Measurements from ENCODE around the gene GNPAT.

The GNPAT gene

GRCh38 chr1:231241750-231242149 is 738 bp downstream of the GNPAT start:
- peaks cover 39% of the 10 kb centered on the region for H3K4me1 Mint-ChIP-seq
- TF ChIP-seq, protein P1, sequence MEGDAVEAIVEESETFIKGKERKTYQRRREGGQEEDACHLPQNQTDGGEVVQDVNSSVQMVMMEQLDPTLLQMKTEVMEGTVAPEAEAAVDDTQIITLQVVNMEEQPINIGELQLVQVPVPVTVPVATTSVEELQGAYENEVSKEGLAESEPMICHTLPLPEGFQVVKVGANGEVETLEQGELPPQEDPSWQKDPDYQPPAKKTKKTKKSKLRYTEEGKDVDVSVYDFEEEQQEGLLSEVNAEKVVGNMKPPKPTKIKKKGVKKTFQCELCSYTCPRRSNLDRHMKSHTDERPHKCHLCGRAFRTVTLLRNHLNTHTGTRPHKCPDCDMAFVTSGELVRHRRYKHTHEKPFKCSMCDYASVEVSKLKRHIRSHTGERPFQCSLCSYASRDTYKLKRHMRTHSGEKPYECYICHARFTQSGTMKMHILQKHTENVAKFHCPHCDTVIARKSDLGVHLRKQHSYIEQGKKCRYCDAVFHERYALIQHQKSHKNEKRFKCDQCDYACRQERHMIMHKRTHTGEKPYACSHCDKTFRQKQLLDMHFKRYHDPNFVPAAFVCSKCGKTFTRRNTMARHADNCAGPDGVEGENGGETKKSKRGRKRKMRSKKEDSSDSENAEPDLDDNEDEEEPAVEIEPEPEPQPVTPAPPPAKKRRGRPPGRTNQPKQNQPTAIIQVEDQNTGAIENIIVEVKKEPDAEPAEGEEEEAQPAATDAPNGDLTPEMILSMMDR (IDR thresholded peaks at IDR 0.05; ENCODE audit: unreplicated experiment in 3 of 3): no peak
- H3K27ac Mint-ChIP-seq: peak overlapping the region; percentile 94 to 99 (median 97)
- H3K4me3 Mint-ChIP-seq: peak overlapping the region; percentile 99
- H3K27me3 Mint-ChIP-seq (ENCODE audit: low read depth): no peaks in the 10 kb centered on the region
- peaks cover 28% of the 10 kb centered on the region for H3K36me3 Mint-ChIP-seq (ENCODE audit: low read depth)
- H3K9me3 Mint-ChIP-seq: no peaks in the 10 kb centered on the region

DNA sequence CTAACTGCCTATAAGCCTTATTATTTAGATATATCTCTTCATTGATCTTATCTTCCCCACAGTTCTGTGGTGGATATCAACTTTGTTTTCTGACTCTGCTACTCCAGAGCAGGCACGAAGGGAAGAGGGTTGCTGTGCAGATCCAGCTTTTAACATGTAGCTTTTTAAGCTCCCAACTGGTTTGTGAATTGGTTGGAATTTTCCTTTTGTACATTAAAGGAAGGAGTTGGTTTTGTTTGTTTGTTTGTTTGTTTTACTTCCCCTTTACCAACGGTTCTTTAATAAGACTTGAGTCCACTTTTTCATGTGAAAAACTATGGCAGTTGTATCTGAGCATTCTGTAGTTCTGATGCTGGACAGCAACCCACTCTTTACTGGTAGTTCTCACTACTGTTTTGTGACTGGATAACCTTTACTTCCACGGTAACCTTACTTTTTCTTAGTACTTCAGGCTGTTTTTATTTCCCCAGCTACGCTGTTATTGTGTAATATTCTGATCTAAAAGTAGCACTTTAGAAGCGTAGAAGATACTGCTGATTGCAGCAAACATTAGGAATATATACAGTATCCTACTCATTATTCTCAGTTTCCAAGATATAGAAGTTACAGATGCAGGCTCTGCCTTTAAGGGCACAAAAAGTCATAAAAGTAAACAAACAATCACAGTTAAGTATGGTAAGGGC is 1.6 kb downstream of the GNPAT start:
- H3K36me3 Mint-ChIP-seq (ENCODE audit: low read depth): peaks cover 26% of the 10 kb centered on the region
- peak overlapping the region; percentile 99 for H3K4me3 Mint-ChIP-seq
- TF ChIP-seq, protein P1 (IDR thresholded peaks at IDR 0.05; ENCODE audit: unreplicated experiment in 3 of 3): no peak
- no peaks in the 10 kb centered on the region for H3K27me3 Mint-ChIP-seq (ENCODE audit: low read depth)
- H3K4me1 Mint-ChIP-seq: peaks cover 32% of the 10 kb centered on the region
- H3K27ac Mint-ChIP-seq: peak overlapping the region; percentile 42 to 97 (median 94)
- no peaks in the 10 kb centered on the region for H3K9me3 Mint-ChIP-seq

DNA sequence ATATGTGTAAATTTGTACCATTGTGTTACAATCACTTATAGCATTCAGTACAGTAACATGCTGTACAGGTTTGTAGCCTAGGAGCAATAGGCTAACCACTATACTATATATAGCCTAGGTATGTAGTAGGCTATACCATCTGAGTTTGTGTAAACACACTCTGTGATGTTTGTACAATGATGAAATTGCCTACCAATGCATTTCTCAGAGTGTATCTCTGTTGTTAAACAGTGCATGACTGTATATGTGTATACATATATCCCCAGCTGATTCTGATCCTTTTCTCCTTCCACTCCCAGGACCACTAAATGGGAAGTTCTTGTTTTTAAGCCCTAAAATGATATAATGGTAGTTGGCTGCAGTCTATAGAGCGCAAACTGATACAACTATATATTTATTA is 7.8 kb downstream of the GNPAT start:
- Mint-ChIP-seq H3K9me3 (no peaks in the 10 kb centered on the region), H3K4me3 (no peak overlapping the region), H3K27me3 (ENCODE audit: low read depth) (no peaks in the 10 kb centered on the region), H3K27ac (no peak overlapping the region), H3K36me3 (ENCODE audit: low read depth) (peaks cover 38% of the 10 kb centered on the region), H3K4me1 (no peaks in the 10 kb centered on the region)
- TF ChIP-seq, protein P1 (IDR thresholded peaks at IDR 0.05; ENCODE audit: unreplicated experiment in 3 of 3): no peak

- H3K27me3 Mint-ChIP-seq (ENCODE audit: low read depth): no peaks in the 10 kb centered on the region
- H3K27ac Mint-ChIP-seq: no peak overlapping the region
- peaks cover 59% of the 10 kb centered on the region for H3K36me3 Mint-ChIP-seq (ENCODE audit: low read depth)
- no peak overlapping the region for H3K4me3 Mint-ChIP-seq
- H3K4me1 Mint-ChIP-seq: no peaks in the 10 kb centered on the region
- no peaks in the 10 kb centered on the region for H3K9me3 Mint-ChIP-seq
- TF ChIP-seq, protein P1 (IDR thresholded peaks at IDR 0.05; ENCODE audit: unreplicated experiment in 3 of 3): no peak
Observed at GRCh38 chr1:231252336-231252735, 11.3 kb downstream of the GNPAT start.

DNA sequence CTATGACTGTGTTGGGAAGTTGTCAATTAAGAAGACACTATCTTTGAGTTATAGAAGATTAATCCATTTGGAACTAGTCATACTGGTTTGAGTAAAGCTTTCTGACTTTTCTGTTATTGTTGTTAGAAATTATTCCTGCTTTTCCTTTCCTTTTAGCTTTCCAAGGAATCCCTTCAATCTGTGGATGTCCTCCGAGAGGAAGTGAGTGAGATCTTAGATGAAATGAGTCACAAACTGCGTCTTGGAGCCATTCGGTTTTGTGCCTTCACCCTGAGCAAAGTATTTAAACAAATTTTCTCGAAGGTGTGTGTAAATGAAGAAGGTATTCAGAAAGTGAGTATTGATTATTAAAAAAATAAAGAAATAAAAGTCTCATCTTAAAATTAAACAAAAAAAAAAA is 19.3 kb downstream of the GNPAT start:
- no peaks in the 10 kb centered on the region for H3K4me1 Mint-ChIP-seq
- no peak overlapping the region for H3K4me3 Mint-ChIP-seq
- TF ChIP-seq, protein P1 (IDR thresholded peaks at IDR 0.05; ENCODE audit: unreplicated experiment in 3 of 3): no peak
- H3K27ac Mint-ChIP-seq: no peak overlapping the region
- H3K27me3 Mint-ChIP-seq (ENCODE audit: low read depth): no peaks in the 10 kb centered on the region
- peaks cover 83% of the 10 kb centered on the region for H3K36me3 Mint-ChIP-seq (ENCODE audit: low read depth)
- no peaks in the 10 kb centered on the region for H3K9me3 Mint-ChIP-seq

DNA sequence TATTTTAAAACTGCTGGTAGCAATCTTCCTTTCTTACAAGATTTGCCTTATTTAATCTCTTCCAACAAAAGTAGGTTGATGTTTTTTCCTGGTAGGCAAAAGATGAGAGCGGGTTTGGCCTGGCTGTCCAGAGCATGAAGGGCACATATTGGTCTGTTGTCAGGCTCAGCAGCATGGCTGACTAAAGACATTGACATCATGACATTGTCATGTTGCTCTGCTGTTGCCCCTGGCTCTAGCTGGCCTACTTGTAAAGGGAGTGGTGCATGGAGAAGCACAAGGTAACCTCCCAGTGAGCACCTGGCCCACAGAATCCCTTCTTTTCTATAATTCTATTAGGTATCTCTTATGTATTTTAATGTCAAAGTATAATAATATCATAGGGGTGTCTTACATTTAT is 23.6 kb downstream of the GNPAT start:
- H3K27me3 Mint-ChIP-seq (ENCODE audit: low read depth): no peaks in the 10 kb centered on the region
- H3K27ac Mint-ChIP-seq: no peak overlapping the region
- H3K4me1 Mint-ChIP-seq: no peaks in the 10 kb centered on the region
- H3K36me3 Mint-ChIP-seq (ENCODE audit: low read depth): peaks cover 76% of the 10 kb centered on the region
- H3K4me3 Mint-ChIP-seq: no peak overlapping the region
- TF ChIP-seq, protein P1 (IDR thresholded peaks at IDR 0.05; ENCODE audit: unreplicated experiment in 3 of 3): no peak
- no peaks in the 10 kb centered on the region for H3K9me3 Mint-ChIP-seq
